HG02852 (cell line): ENCODE data around the gene HIPK3.
"Not testable (repeated sequence)": the region's sequence is repeated elsewhere in the genome, so short reads cannot be mapped to it uniquely, and the experiment has no call there.

ENCODE experiments used
- ATAC-seq: cut with Tn5 transposase; IDR thresholded peaks from one replicate; pipeline ENCODE4 v1.9.1; 2021; ENCODE audit warnings: mild to moderate bottlenecking, moderate library complexity; ENCODE audit not compliant: unreplicated experiment

Gene HIPK3

GRCh38 chr11:33347490-33348125 lies 90.4 kb downstream of the HIPK3 start:
- ATAC-seq: peak; percentile 99

GRCh38 chr11:33350287-33350686 lies 93.1 kb downstream of the HIPK3 start:
- no peak for ATAC-seq

- no peak for ATAC-seq
These were observed 101.1 kb downstream of the HIPK3 start for GRCh38 chr11:33358150-33358831.

- no peak for ATAC-seq
These were observed 103.5 kb downstream of the HIPK3 start for GRCh38 chr11:33360642-33361041.

- ATAC-seq: no peak
These were observed 105.1 kb downstream of the HIPK3 start for GRCh38 chr11:33362051-33362910.

- no peak for ATAC-seq
These were observed 109.7 kb downstream of the HIPK3 start for GRCh38 chr11:33366918-33367317.

GRCh38 chr11:33368475-33368874 lies 111.3 kb downstream of the HIPK3 start:
- ATAC-seq: not testable (repeated sequence)

- ATAC-seq: no peak
These were observed 111.8 kb downstream of the HIPK3 start for GRCh38 chr11:33368931-33369330.

- ATAC-seq: no peak
These were observed 116.5 kb downstream of the HIPK3 start for GRCh38 chr11:33373636-33374035.

GRCh38 chr11:33375236-33375635 lies 118.1 kb downstream of the HIPK3 start:
- ATAC-seq: no peak

- ATAC-seq: no peak
These were observed 118.6 kb downstream of the HIPK3 start, which contains the start of gene KIAA1549L for GRCh38 chr11:33375688-33376311. KIAA1549L (plus strand) TSS chr11:33376108.

GRCh38 chr11:33376331-33377310 lies 119.4 kb downstream of the HIPK3 start:
- ATAC-seq: no peak

GRCh38 chr11:33377412-33378370 lies 120.5 kb downstream of the HIPK3 start:
- no peak for ATAC-seq

- peak; percentile 46 for ATAC-seq
These were observed 122.8 kb downstream of the HIPK3 start for GRCh38 chr11:33379947-33380346.

GRCh38 chr11:33383075-33383919 lies 126.1 kb downstream of the HIPK3 start:
- ATAC-seq: no peak

GRCh38 chr11:33383920-33384209 lies 126.7 kb downstream of the HIPK3 start:
- no peak for ATAC-seq

- no peak for ATAC-seq
These were observed 127.0 kb downstream of the HIPK3 start for GRCh38 chr11:33384220-33384619.

- ATAC-seq: peak; percentile 50
These were observed 130.4 kb downstream of the HIPK3 start for GRCh38 chr11:33387581-33387980.
